Gastrocnemius medialis (tissue), 4 donors: Measurements from ENCODE around the gene AHSP. TPM values are rescaled to one million over a fixed set of nuclear protein-coding genes. Genes with fewer than 3 reads are reported as not detected.

Experiments used
- ATAC-seq, 2 donors: fragments of 150-250 bp; one replicate each; pipeline ENCODE4 v1.9.1; 2016
- DNase-seq, 2 donors: peaks; one replicate each; pipeline ENCODE4 v3.0.0-alpha.2; 2019
- H3K27ac ChIP-seq, 4 donors: fragments of 200-600 bp; sonication (generic); 1 replicate in 1 of 4; 2 replicates in 3 of 4; pipeline ENCODE4 v1.5.1; 2016 to 2018; ENCODE audit warnings: mild to moderate bottlenecking in 2 of 4, moderate library complexity in 1 of 4
- H3K27me3 ChIP-seq, 3 donors: fragments of 200-600 bp; sonication (generic) in 2 of 3; 1 replicate in 1 of 3; 2 replicates in 2 of 3; pipeline versions ENCODE4 v1.5.1 to v1.6.0; 2016 to 2019; ENCODE audit warnings: mild to moderate bottlenecking in 1 of 3, moderate library complexity in 1 of 3
- H3K36me3 ChIP-seq, 2 donors: fragments of 200-600 bp; sonication (generic) in 1 of 2; one replicate each; pipeline ENCODE4 v1.5.1; 2017 to 2018
- H3K4me1 ChIP-seq, 2 donors: fragments of 200-600 bp; sonication (generic) in 1 of 2; one replicate each; pipeline ENCODE4 v1.5.1; 2016 to 2017; ENCODE audit warnings: mild to moderate bottlenecking in 2 of 2
- H3K4me3 ChIP-seq, 4 donors: fragments of 200-600 bp; sonication (generic) in 3 of 4; 1 replicate in 1 of 4; 2 replicates in 3 of 4; pipeline ENCODE4 v1.5.1; 2016 to 2019; ENCODE audit warnings: mild to moderate bottlenecking in 2 of 4
- H3K9me3 ChIP-seq, 3 donors: fragments of 200-600 bp; sonication (generic) in 2 of 3; 1 replicate in 1 of 3; 2 replicates in 2 of 3; pipeline ENCODE4 v1.5.1; 2016 to 2019
- POLR2A ChIP-seq, 2 donors: fragments of 450-650 bp; IDR thresholded peaks; one replicate each; pipeline ENCODE4 v1.6.1; 2017; ENCODE audit warnings: antibody characterized with exemption in 2 of 2, mild to moderate bottlenecking in 2 of 2, moderate library complexity in 2 of 2
- in situ Hi-C, 4 donors: fragments of 200-750 bp; cut with MboI; loops; one replicate each; pipeline versions ENCODE4 v1.15.0 to v1.8.0; 2017; ENCODE audit warnings: low sequenced_read_pairs in 4 of 4
- intact Hi-C: fragments of 100-400 bp; cut with DNase I; formaldehyde crosslinking; loops from one replicate; pipeline ENCODE4 v1.15.1; 2023; ENCODE audit warnings: low total_unique reads
- total RNA-seq, 4 donors: library from RNA; depleted of rRNA; stranded (reverse); fragments of >200 nt; gene quantifications; one replicate each; pipeline versions ENCODE4 v1.1.0 to v1.2.3, GENCODE V29; 2016
- TF ChIP-seq, protein P1 (sequence below), 5 experiments: fragments of 450-650 bp in 3 of 5; fragments of 200-600 bp in 2 of 5; sonication (generic) in 2 of 5; IDR thresholded peaks in 4 of 5; conservative IDR thresholded peaks in 1 of 5; 1 replicate in 4 of 5; 2 replicates in 1 of 5; pipeline ENCODE4 v1.5.1; 2016 to 2019; ENCODE audit warnings: antibody characterized with exemption in 5 of 5, mild to moderate bottlenecking in 3 of 5, moderate library complexity in 3 of 5

Gene AHSP, protein sequence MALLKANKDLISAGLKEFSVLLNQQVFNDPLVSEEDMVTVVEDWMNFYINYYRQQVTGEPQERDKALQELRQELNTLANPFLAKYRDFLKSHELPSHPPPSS
- total RNA-seq, result not detected

DNA sequence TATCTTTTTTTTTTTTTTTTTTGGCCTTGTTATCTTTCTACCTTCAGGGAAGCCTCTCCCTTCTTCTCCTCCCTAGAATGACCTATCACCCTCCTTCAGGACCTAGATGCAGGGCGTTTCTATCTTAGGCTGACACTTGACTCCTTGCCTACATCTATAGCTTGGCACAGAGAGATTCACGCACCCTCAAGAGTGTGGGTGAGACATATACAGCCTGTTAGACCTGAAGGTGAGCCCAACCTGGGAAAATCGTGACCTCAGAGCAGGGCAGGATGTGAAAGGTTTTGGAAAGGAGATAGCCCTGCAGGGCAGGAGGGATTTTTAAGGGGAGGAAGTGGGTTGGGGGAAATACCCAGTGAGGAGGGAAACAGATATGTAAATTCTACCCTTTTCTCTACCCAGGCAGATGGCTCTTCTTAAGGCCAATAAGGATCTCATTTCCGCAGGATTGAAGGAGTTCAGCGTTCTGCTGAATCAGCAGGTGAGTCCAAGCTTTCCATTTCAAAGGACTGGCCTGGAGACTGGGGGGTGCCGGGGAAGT is at the start of gene AHSP:
TSS of gene AHSP (plus strand) at position 167 of the 541 bp plus-strand sequence. CDS start at position 407, 240 bp downstream.
- no peak for TF ChIP-seq POLR2A (IDR thresholded peaks at IDR 0.05)
- TF ChIP-seq, protein P1, sequence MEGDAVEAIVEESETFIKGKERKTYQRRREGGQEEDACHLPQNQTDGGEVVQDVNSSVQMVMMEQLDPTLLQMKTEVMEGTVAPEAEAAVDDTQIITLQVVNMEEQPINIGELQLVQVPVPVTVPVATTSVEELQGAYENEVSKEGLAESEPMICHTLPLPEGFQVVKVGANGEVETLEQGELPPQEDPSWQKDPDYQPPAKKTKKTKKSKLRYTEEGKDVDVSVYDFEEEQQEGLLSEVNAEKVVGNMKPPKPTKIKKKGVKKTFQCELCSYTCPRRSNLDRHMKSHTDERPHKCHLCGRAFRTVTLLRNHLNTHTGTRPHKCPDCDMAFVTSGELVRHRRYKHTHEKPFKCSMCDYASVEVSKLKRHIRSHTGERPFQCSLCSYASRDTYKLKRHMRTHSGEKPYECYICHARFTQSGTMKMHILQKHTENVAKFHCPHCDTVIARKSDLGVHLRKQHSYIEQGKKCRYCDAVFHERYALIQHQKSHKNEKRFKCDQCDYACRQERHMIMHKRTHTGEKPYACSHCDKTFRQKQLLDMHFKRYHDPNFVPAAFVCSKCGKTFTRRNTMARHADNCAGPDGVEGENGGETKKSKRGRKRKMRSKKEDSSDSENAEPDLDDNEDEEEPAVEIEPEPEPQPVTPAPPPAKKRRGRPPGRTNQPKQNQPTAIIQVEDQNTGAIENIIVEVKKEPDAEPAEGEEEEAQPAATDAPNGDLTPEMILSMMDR (IDR thresholded peaks at IDR 0.05 in 4 of 5, conservative IDR thresholded peaks at IDR 0.05 in 1 of 5), result no peak
- Histone ChIP-seq H3K4me1 (peaks cover 0 to 4% of the 10 kb centered on the region in 2 donors), H3K27me3 (peaks cover 22 to 49% (median 34%) of the 10 kb centered on the region in 3 donors), H3K4me3 (peak within 1 kb of the TSS; percentile 30 to 38 (median 34)), H3K27ac (no peak within 1 kb of the TSS), H3K9me3 (no peaks in the 10 kb centered on the region), H3K36me3 (no peaks in the 10 kb centered on the region)
- ATAC-seq, result no peak
- in situ Hi-C loops (no loop called here), intact Hi-C loops (no loop called here)
- DNase-seq, result no peak

DNA sequence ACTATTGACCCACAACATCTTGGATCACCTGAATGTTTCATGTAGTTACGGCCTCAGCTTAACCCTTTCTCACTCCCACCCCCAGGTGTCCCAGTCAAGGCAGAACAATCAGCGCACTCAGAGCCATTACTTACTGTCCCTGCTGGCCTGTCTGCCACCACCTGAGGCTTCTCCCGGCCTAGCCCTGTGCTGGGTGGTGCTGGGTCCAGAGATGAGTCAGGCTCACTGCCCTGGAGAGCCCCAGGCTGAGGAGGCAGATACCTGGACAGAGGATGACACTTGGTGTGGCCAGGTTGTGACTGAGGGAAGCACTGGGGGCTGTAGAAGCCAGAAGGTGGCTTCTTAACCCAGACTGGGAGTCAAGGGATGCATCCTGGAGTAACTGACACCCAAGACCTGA is 48.7 kb upstream of the AHSP start:
- intact Hi-C loops, result no loop called here
- Histone ChIP-seq H3K4me3 (no peak overlapping the region), H3K4me1 (no peaks in the 10 kb centered on the region), H3K9me3 (no peaks in the 10 kb centered on the region), H3K36me3 (no peaks in the 10 kb centered on the region), H3K27me3 (peaks cover 4 to 18% (median 5%) of the 10 kb centered on the region in 3 donors), H3K27ac (no peak overlapping the region)
- no peak for DNase-seq
- in situ Hi-C loops, result no loop called here
- TF ChIP-seq, protein P1 (IDR thresholded peaks at IDR 0.05 in 4 of 5, conservative IDR thresholded peaks at IDR 0.05 in 1 of 5), result no peak
- no peak for TF ChIP-seq POLR2A (IDR thresholded peaks at IDR 0.05)
- ATAC-seq, result no peak

DNA sequence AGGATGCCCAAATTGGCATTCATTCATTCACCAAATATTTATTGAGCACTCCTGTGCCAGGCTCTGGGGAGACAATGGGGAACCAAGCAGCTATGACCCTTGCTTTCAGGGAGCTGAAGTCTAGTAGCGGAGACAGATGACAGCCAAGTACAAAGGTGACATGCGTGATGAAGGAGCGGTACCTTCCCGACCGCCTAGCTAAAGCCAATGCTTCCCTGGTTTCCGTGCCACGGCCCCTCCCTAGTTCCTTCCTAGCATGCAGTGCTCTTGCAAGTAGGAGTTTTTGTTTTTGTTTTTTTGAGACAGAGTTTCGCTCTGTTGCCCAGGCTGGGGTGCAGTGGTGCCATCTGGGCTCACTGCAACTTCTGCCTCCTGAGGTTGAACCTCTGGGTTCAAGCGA is 47.9 kb upstream of the AHSP start:
- peaks cover 6 to 21% (median 6%) of the 10 kb centered on the region in 3 donors for H3K27me3 ChIP-seq
- no peaks in the 10 kb centered on the region for H3K4me1 ChIP-seq
- no peaks in the 10 kb centered on the region for H3K36me3 ChIP-seq
- no peak overlapping the region for H3K27ac ChIP-seq
- no peak for TF ChIP-seq POLR2A (IDR thresholded peaks at IDR 0.05)
- TF ChIP-seq, protein P1 (IDR thresholded peaks at IDR 0.05 in 4 of 5, conservative IDR thresholded peaks at IDR 0.05 in 1 of 5), result no peak
- intact Hi-C loops, result no loop called here
- no peaks in the 10 kb centered on the region for H3K9me3 ChIP-seq
- no peak overlapping the region for H3K4me3 ChIP-seq
- in situ Hi-C loops, result no loop called here
- DNase-seq (no peak), ATAC-seq (no peak)

DNA sequence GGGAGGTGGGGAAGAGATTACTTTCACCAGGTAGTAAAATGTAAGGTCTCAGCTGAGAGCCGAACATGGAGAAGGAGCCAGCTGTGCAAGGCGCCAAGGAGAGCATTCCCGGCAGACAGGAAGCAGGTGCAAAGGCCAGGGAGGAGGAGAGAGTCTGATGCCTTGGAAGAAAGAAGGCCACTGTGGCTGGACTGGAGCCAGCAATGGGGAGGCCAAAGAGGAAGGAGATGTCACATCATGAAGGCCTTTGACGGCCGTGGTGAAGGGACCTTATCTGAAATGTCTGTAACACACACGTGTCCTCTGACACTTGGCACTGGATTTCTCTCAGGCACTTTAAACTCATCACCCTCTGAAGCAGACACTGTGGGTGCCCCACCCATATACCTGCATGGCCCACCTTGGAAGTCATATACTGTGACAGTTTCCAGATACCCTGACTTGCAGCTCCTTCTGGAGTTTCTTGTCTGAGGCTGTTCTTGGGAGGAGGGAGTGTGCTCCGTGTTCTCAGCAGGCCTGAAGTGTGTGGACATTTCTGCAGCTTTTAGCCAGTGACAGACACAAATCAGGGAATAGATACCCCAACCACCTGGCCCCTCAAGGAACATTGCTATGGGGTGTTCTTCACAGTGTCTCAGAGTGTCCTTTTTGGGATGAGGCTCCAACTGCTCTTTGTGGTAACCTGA is 46.7 kb upstream of the AHSP start:
- Histone ChIP-seq H3K36me3 (no peaks in the 10 kb centered on the region), H3K27me3 (peaks cover 18 to 31% (median 19%) of the 10 kb centered on the region in 3 donors), H3K27ac (no peak overlapping the region), H3K4me3 (no peak overlapping the region), H3K4me1 (no peaks in the 10 kb centered on the region), H3K9me3 (no peaks in the 10 kb centered on the region)
- DNase-seq (no peak), ATAC-seq (no peak)
- intact Hi-C loops, result no loop called here
- TF ChIP-seq, protein P1 (IDR thresholded peaks at IDR 0.05 in 4 of 5, conservative IDR thresholded peaks at IDR 0.05 in 1 of 5), result no peak
- TF ChIP-seq POLR2A (IDR thresholded peaks at IDR 0.05), result no peak
- in situ Hi-C loops, result no loop called here
